Sigmoid colon (tissue), 7 donors: ENCODE data around the gene PKHD1. TPM values are rescaled to one million over a fixed set of nuclear protein-coding genes. Genes with fewer than 3 reads are reported as not detected.

Experiments
- DNase-seq: peaks from one replicate; pipeline ENCODE4 v3.0.0-alpha.2; 2019
- H3K27ac ChIP-seq, 4 donors: fragments of 200-600 bp; sonication (generic); one replicate each; pipeline ENCODE4 v1.5.1; 2016 to 2019; ENCODE audit warnings: mild to moderate bottlenecking in 1 of 4
- H3K27me3 ChIP-seq, 3 donors: fragments of 200-600 bp; sonication (generic); one replicate each; pipeline ENCODE4 v1.5.1; 2019; ENCODE audit warnings: mild to moderate bottlenecking in 1 of 3
- H3K36me3 ChIP-seq, 4 donors: fragments of 200-600 bp; sonication (generic); one replicate each; pipeline ENCODE4 v1.5.1; 2016 to 2019
- H3K4me1 ChIP-seq, 4 donors: fragments of 200-600 bp; sonication (generic); one replicate each; pipeline ENCODE4 v1.5.1; 2017 to 2019
- H3K4me3 ChIP-seq, 4 donors: fragments of 200-600 bp; sonication (generic); one replicate each; pipeline ENCODE4 v1.5.1; 2017 to 2019; ENCODE audit warnings: mild to moderate bottlenecking in 2 of 4, moderate library complexity in 1 of 4
- H3K9me3 ChIP-seq, 4 donors: fragments of 200-600 bp in 3 of 4; sonication (generic) in 3 of 4; one replicate each; pipeline versions ENCODE4 v1.5.1 to v1.6.1; 2013 to 2019
- EP300 ChIP-seq, 4 donors: sonication (generic); formaldehyde crosslinking; IDR thresholded peaks; one replicate each; pipeline ENCODE4 v1.6.1; 2017; ENCODE audit warnings: antibody characterized with exemption in 4 of 4
- POLR2A ChIP-seq, 2 donors: fragments of 450-650 bp; IDR thresholded peaks; one replicate each; pipeline ENCODE4 v1.6.1; 2016; ENCODE audit warnings: antibody characterized with exemption in 2 of 2, mild to moderate bottlenecking in 2 of 2, moderate library complexity in 2 of 2
- POLR2AphosphoS5 ChIP-seq, 4 donors: sonication (generic); formaldehyde crosslinking; IDR thresholded peaks; one replicate each; pipeline ENCODE4 v1.6.1; 2017; ENCODE audit warnings: antibody characterized with exemption in 4 of 4
- WGBS, 2 donors: extraction: QIAGEN DNeasy Blood & Tissue Kit; methylation state at CpG; one replicate each; pipeline ENCODE4 v1.1.7; 2013; 5-methylcytosine and 5-hydroxymethylcytosine counted together
- intact Hi-C: fragments of 100-400 bp; cut with DNase I; formaldehyde crosslinking; loops from one replicate; pipeline ENCODE4 v1.15.1; 2023
- polyA plus RNA-seq, 3 donors: library from polyadenylated mRNA; stranded (reverse); fragments of 200-250 nt; gene quantifications; one replicate each; pipeline ENCODE4 v1.2.3, GENCODE V29; 2013
- total RNA-seq, 4 donors: library from RNA; depleted of rRNA; stranded (reverse); fragments of >200 nt; gene quantifications; one replicate each; pipeline ENCODE4 v1.1.0, GENCODE V29; 2016
- TF ChIP-seq, protein P1 (sequence below), 4 experiments: fragments of 450-650 bp in 3 of 4; fragments of 200-600 bp in 1 of 4; IDR thresholded peaks; one replicate each; pipeline ENCODE4 v1.5.1; 2016 to 2019; ENCODE audit warnings: antibody characterized with exemption in 4 of 4, mild to moderate bottlenecking in 3 of 4, moderate library complexity in 2 of 4
- donor health status: healthy with polysubstance abuse.
- donor health status: Bipolar disorder and iron deficiency.
- donor health status: healthy.

Gene PKHD1
- total and polyA plus RNA-seq, 7 donors = under 0.01 to 0.66 (median under 0.01) TPM; not detected in 2

DNA sequence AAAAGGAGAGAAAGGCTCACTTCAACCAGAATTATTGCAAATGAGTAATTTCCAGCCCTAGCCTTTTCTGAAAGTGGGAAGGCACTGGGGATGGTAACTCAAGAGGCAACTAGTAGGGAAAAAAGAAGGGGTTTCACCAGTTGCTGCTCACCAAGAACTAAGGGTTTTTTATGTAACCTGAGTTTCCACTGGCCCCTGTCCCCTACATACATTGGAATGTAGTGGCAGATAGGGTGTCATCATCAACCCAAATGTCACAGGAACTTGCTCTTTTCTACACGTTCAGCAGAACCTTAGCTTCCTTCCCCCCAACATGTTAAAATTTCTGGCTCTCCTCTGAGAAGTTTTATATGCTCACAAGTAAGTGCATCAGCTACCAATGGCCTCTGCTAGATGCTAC, 38.2 kb upstream of the PKHD1 start:
- Histone ChIP-seq H3K27me3 (no peaks in the 10 kb centered on the region), H3K27ac (no peak overlapping the region), H3K9me3 (no peaks in the 10 kb centered on the region), H3K4me1 (no peaks in the 10 kb centered on the region), H3K36me3 (no peaks in the 10 kb centered on the region), H3K4me3 (no peak overlapping the region)
- 65 to 74% methylated on average over 1 of the region's 1 CpG for WGBS, 2 donors
- DNase-seq = no peak
- intact Hi-C loops = no loop called here
- TF ChIP-seq EP300 (IDR thresholded peaks at IDR 0.05) = no peak
- TF ChIP-seq POLR2A (IDR thresholded peaks at IDR 0.05) = no peak
- TF ChIP-seq, protein P1, sequence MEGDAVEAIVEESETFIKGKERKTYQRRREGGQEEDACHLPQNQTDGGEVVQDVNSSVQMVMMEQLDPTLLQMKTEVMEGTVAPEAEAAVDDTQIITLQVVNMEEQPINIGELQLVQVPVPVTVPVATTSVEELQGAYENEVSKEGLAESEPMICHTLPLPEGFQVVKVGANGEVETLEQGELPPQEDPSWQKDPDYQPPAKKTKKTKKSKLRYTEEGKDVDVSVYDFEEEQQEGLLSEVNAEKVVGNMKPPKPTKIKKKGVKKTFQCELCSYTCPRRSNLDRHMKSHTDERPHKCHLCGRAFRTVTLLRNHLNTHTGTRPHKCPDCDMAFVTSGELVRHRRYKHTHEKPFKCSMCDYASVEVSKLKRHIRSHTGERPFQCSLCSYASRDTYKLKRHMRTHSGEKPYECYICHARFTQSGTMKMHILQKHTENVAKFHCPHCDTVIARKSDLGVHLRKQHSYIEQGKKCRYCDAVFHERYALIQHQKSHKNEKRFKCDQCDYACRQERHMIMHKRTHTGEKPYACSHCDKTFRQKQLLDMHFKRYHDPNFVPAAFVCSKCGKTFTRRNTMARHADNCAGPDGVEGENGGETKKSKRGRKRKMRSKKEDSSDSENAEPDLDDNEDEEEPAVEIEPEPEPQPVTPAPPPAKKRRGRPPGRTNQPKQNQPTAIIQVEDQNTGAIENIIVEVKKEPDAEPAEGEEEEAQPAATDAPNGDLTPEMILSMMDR (IDR thresholded peaks at IDR 0.05) = no peak
- TF ChIP-seq POLR2AphosphoS5 (IDR thresholded peaks at IDR 0.05) = no peak

DNA sequence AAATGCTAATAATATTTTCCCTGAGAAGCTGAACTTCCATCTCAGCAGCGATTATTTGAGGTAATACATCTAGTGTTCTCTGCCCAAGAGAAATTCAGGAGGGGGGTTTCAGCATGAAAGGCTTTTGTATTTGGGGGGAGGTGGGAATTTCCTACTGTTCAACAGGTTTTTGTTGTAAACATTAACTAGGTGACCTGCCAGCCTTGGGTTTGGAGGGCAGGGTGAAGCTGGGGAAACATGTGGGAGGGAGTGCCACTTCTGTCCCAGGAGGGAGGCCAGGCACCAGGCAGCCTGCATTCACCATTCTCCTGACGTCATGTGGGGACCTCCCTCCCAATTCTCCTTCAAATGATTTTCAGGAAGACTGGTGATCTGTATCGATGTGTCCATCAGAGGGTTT, 37.7 kb upstream of the PKHD1 start:
- TF ChIP-seq, protein P1 (IDR thresholded peaks at IDR 0.05) = no peak
- TF ChIP-seq POLR2A (IDR thresholded peaks at IDR 0.05) (no peak), POLR2AphosphoS5 (IDR thresholded peaks at IDR 0.05) (no peak), EP300 (IDR thresholded peaks at IDR 0.05) (no peak)
- intact Hi-C loops = no loop called here

DNA sequence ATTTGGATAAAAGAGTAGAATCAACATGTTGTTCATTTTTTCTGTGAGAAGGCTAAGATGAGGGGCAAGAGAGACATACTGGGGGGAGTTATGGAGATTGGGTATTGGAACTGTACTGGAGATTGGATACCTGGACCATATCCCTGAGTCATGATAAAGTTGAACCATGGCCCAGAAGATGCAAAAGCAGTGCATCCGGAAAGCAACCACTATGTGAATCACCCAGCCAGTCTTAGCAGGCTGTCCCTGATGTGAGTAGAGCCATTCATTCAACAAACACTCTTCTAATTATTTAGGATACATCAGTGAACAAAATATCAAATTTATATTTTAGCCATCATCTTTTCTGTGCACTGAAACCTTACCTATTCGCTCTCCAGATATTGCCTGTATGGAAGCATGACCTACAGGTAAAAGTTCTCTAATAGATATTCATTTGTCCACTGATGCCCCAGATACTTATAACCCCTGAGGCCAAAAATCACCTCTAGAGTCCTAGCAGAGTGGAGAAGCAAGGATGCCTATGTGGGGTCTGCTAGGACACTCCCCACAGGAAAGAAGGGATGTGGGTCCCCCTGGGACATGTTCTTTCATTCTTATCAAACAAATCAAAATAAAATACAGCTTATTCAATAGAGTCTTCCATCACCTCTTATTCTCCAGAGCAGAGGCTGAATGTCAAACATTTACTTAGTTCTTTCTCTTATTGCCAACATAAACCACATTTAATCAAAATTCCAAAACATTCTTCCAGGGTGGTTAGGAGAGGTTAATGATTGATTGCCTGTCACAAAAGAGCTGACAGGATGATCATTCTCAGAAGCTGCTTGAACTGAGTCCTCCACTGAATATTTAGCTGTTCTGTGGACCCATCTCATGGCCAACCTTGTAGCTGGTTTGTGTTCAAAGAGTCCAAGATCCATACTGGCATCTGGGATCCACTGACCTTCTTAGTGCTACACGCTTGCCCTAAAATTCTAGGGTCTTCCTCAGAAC, 37.0 kb upstream of the PKHD1 start:
- Histone ChIP-seq H3K4me1 (no peaks in the 10 kb centered on the region), H3K4me3 (no peak overlapping the region), H3K36me3 (no peaks in the 10 kb centered on the region), H3K27ac (no peak overlapping the region), H3K27me3 (no peaks in the 10 kb centered on the region), H3K9me3 (no peaks in the 10 kb centered on the region)
- no peak for DNase-seq
- WGBS, 2 donors = 52 to 82% methylated on average over 3 of the region's 3 CpGs
- intact Hi-C loops = no loop called here
- no peak for TF ChIP-seq POLR2A (IDR thresholded peaks at IDR 0.05)
- TF ChIP-seq POLR2AphosphoS5 (IDR thresholded peaks at IDR 0.05) = no peak
- TF ChIP-seq, protein P1 (IDR thresholded peaks at IDR 0.05) = no peak
- TF ChIP-seq EP300 (IDR thresholded peaks at IDR 0.05) = no peak

More for the DNA sequence above, 37.7 kb upstream of the PKHD1 start:
- no peak for DNase-seq
- Histone ChIP-seq H3K27me3 (no peaks in the 10 kb centered on the region), H3K36me3 (no peaks in the 10 kb centered on the region), H3K4me3 (no peak overlapping the region), H3K4me1 (no peaks in the 10 kb centered on the region), H3K27ac (no peak overlapping the region), H3K9me3 (no peaks in the 10 kb centered on the region)
- WGBS, 2 donors = 30 to 73% methylated on average over 3 of the region's 3 CpGs

DNA sequence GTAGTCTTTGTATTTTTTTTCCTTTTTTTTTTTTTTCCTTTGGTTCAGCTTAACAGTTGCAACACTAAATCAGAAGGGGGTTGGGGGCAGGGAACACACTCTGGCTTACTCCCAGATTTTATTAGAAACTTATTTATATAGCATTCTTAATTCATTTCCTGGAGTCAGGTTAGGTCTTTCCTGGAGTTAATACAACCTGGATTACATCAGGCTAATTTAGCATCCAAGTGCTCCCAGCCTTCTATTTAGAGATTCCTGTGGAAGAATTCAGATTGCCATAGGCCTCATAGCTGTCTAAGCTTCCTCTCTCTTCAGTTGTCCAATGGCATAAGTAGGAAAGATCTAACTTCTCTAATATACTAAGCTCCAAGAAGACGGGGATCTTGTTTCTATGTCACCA, 35.8 kb upstream of the PKHD1 start:
- no peak overlapping the region for H3K27ac ChIP-seq
- TF ChIP-seq POLR2A (IDR thresholded peaks at IDR 0.05) (no peak), POLR2AphosphoS5 (IDR thresholded peaks at IDR 0.05) (no peak), EP300 (IDR thresholded peaks at IDR 0.05) (no peak)
- TF ChIP-seq, protein P1 (IDR thresholded peaks at IDR 0.05) = no peak
- no peak overlapping the region for H3K4me3 ChIP-seq
- no peaks in the 10 kb centered on the region for H3K9me3 ChIP-seq
- H3K36me3 ChIP-seq = no peaks in the 10 kb centered on the region
- DNase-seq = no peak
- no peaks in the 10 kb centered on the region for H3K27me3 ChIP-seq
- H3K4me1 ChIP-seq = no peaks in the 10 kb centered on the region
- intact Hi-C loops = no loop called here
- 97% methylated on average over 1 of the region's 1 CpG for WGBS, 2 donors
